NB4 (cell line): ENCODE measurements around the gene SHLD1.

ENCODE experiments used
- CTCF ChIP-seq: IDR thresholded peaks from one replicate; pipeline ENCODE4 v1.5.1; 2012; ENCODE audit warnings: low read depth, low read length
- MAX ChIP-seq: IDR thresholded peaks from 2 replicates; pipeline ENCODE4 v1.6.1; 2011; ENCODE audit warnings: low read depth, low read length
- MYC ChIP-seq: IDR thresholded peaks from 2 replicates; pipeline ENCODE4 v1.6.1; 2011; ENCODE audit warnings: low read depth, low read length
- POLR2A ChIP-seq: IDR thresholded peaks from 2 replicates; pipeline ENCODE4 v1.6.1; 2011; ENCODE audit warnings: mild to moderate bottlenecking; ENCODE audit not compliant: insufficient read length; ENCODE audit errors: extremely low read depth

- no peak for TF ChIP-seq CTCF
- TF ChIP-seq POLR2A = no peak
- TF ChIP-seq MYC = no peak
- TF ChIP-seq MAX = no peak
Observed at GRCh38 chr20:5900908-5901307, 150.7 kb downstream of the SHLD1 start.
